GM21576 (cell line): ENCODE data around the gene AMPD2.
A peak's percentile ranks its signal among the peaks of the same experiment; 100 is the strongest.

ENCODE experiments used
- ATAC-seq: cut with Tn5 transposase; IDR thresholded peaks from one replicate; pipeline ENCODE4 v1.9.1; 2021; ENCODE audit warnings: mild to moderate bottlenecking, moderate library complexity; ENCODE audit not compliant: unreplicated experiment

Gene AMPD2

GRCh38 chr1:109619576-109620400, at the start of gene AMPD2, which contains the start of gene GNAT2:
TSS of gene AMPD2 (plus strand) at chr1:109619837. CDS start at chr1:109621176, 1,339 bp downstream.
TSS of gene GNAT2 (minus strand) at chr1:109619616. CDS start at chr1:109612870, 6,746 bp downstream.
- ATAC-seq, result peak; percentile 51

- no peak for ATAC-seq
Measured at GRCh38 chr1:109570414-109570813, 49.2 kb upstream of the AMPD2 start.

- ATAC-seq, result no peak
Measured at GRCh38 chr1:109573785-109574184, 45.9 kb upstream of the AMPD2 start.

- ATAC-seq, result no peak
Measured at GRCh38 chr1:109578947-109579443, 40.6 kb upstream of the AMPD2 start.

- ATAC-seq, result no peak
Measured at GRCh38 chr1:109579491-109579890, 40.1 kb upstream of the AMPD2 start.

- no peak for ATAC-seq
Measured at GRCh38 chr1:109582021-109582420, 37.6 kb upstream of the AMPD2 start.

GRCh38 chr1:109584766-109585165, 34.9 kb upstream of the AMPD2 start:
- no peak for ATAC-seq

GRCh38 chr1:109586055-109586454, 33.6 kb upstream of the AMPD2 start:
- no peak for ATAC-seq

- ATAC-seq, result no peak
Measured at GRCh38 chr1:109589177-109589576, 30.5 kb upstream of the AMPD2 start.

GRCh38 chr1:109589679-109590078, 30.0 kb upstream of the AMPD2 start:
- ATAC-seq, result no peak

GRCh38 chr1:109592916-109593315, 26.7 kb upstream of the AMPD2 start:
- ATAC-seq, result no peak

- no peak for ATAC-seq
Measured at GRCh38 chr1:109595531-109595930, 24.1 kb upstream of the AMPD2 start.

GRCh38 chr1:109598156-109598555, 21.5 kb upstream of the AMPD2 start:
- ATAC-seq, result no peak

GRCh38 chr1:109598655-109599054, 21.0 kb upstream of the AMPD2 start:
- ATAC-seq, result no peak

GRCh38 chr1:109603229-109603628, 16.4 kb upstream of the AMPD2 start:
- ATAC-seq, result no peak

GRCh38 chr1:109605381-109605780, 14.3 kb upstream of the AMPD2 start:
- ATAC-seq, result no peak

- no peak for ATAC-seq
Measured at GRCh38 chr1:109609881-109610280, 9.8 kb upstream of the AMPD2 start.

GRCh38 chr1:109610609-109611307, 8.9 kb upstream of the AMPD2 start:
- no peak for ATAC-seq

GRCh38 chr1:109611308-109611990, 8.2 kb upstream of the AMPD2 start:
- ATAC-seq, result no peak

- no peak for ATAC-seq
Measured at GRCh38 chr1:109613361-109614147, 6.1 kb upstream of the AMPD2 start.

- no peak for ATAC-seq
Measured at GRCh38 chr1:109615879-109616278, 3.8 kb upstream of the AMPD2 start.
